H9 (cell line): ENCODE data around the gene TMEM132C. TPM values are rescaled to one million over a fixed set of nuclear protein-coding genes. Genes with fewer than 3 reads are reported as not detected.

Experiments used
- DNase-seq: peaks from one replicate; pipeline ENCODE4 v3.0.0-alpha.2; 2017
- H2AFZ ChIP-seq: one replicate; pipeline ENCODE4 v1.6.1; 2013; ENCODE audit warnings: mild to moderate bottlenecking, low read length, control low read depth, moderate library complexity
- H2AK5ac ChIP-seq: 2 replicates; pipeline ENCODE4 v1.6.1; 2013; ENCODE audit warnings: low read length, control low read depth, mixed read lengths; ENCODE audit not compliant: insufficient read length
- H2BK120ac ChIP-seq: one replicate; pipeline ENCODE4 v1.6.1; 2013; ENCODE audit warnings: low read depth, mild to moderate bottlenecking, low read length, control low read depth, inconsistent platforms; ENCODE audit not compliant: poor library complexity, severe bottlenecking
- H2BK12ac ChIP-seq: 2 replicates; pipeline ENCODE4 v1.6.1; 2013; ENCODE audit warnings: low read length, control low read depth, mixed read lengths, low read depth; ENCODE audit not compliant: insufficient read length
- H2BK15ac ChIP-seq: 2 replicates; pipeline ENCODE4 v1.6.1; 2013; ENCODE audit warnings: low read depth, low read length, control low read depth
- H2BK20ac ChIP-seq: one replicate; pipeline ENCODE4 v1.6.1; 2013; ENCODE audit warnings: low read depth, mild to moderate bottlenecking, low read length, control low read depth, inconsistent platforms; ENCODE audit not compliant: poor library complexity, severe bottlenecking
- H2BK5ac ChIP-seq: 2 replicates; pipeline ENCODE4 v1.6.1; 2013; ENCODE audit warnings: low read length, control low read depth, mixed read lengths; ENCODE audit not compliant: insufficient read length
- H3K14ac ChIP-seq: 2 replicates; pipeline ENCODE4 v1.6.1; 2013; ENCODE audit warnings: low read length, control low read depth; ENCODE audit not compliant: insufficient read depth
- H3K18ac ChIP-seq: 2 replicates; pipeline ENCODE4 v1.6.1; 2013; ENCODE audit warnings: low read depth, mild to moderate bottlenecking, mixed read lengths, low read length, control low read depth; ENCODE audit not compliant: insufficient read length
- H3K23ac ChIP-seq: 2 replicates; pipeline ENCODE4 v1.6.1; 2013; ENCODE audit warnings: low read length, control low read depth, mixed read lengths, low read depth; ENCODE audit not compliant: insufficient read length
- H3K23me2 ChIP-seq: 2 replicates; pipeline ENCODE4 v1.6.1; 2013; ENCODE audit warnings: low read depth, mild to moderate bottlenecking, mixed read lengths, low read length, control low read depth; ENCODE audit not compliant: insufficient read length, poor library complexity, severe bottlenecking
- H3K27ac ChIP-seq: 2 replicates; pipeline ENCODE4 v1.5.1; 2013; ENCODE audit warnings: low read length, control low read depth, mixed read lengths, low read depth; ENCODE audit not compliant: insufficient read length
- H3K27me3 ChIP-seq: 2 replicates; pipeline ENCODE4 v1.6.1; 2013; ENCODE audit warnings: low read length, control low read depth, inconsistent platforms; ENCODE audit not compliant: insufficient read depth
- H3K4ac ChIP-seq: 2 replicates; pipeline ENCODE4 v1.6.1; 2013; ENCODE audit warnings: low read depth, mild to moderate bottlenecking, control low read depth, inconsistent platforms, low read length, moderate library complexity
- H3K4me1 ChIP-seq: 2 replicates; pipeline ENCODE4 v1.6.1; 2013; ENCODE audit warnings: low read length, control low read depth, inconsistent platforms; ENCODE audit not compliant: insufficient read depth
- H3K4me2 ChIP-seq: 2 replicates; pipeline ENCODE4 v1.6.1; 2013; ENCODE audit warnings: low read length, control low read depth, mixed read lengths; ENCODE audit not compliant: insufficient read length, insufficient read depth
- H3K56ac ChIP-seq: 2 replicates; pipeline ENCODE4 v1.6.1; 2013; ENCODE audit warnings: low read depth, mild to moderate bottlenecking, mixed read lengths, low read length, control low read depth; ENCODE audit not compliant: insufficient read length
- H3K79me1 ChIP-seq: 2 replicates; pipeline ENCODE4 v1.6.1; 2013; ENCODE audit warnings: low read depth, mild to moderate bottlenecking, moderate library complexity, low read length, control low read depth, inconsistent platforms; ENCODE audit not compliant: insufficient read depth, poor library complexity, severe bottlenecking
- H3K79me2 ChIP-seq: 2 replicates; pipeline ENCODE4 v1.6.1; 2013; ENCODE audit warnings: low read length, control low read depth, inconsistent platforms; ENCODE audit not compliant: insufficient read depth
- H3K9ac ChIP-seq: 2 replicates; pipeline ENCODE4 v1.6.1; 2013; ENCODE audit warnings: low read length, control low read depth, mixed read lengths; ENCODE audit not compliant: insufficient read length; ENCODE audit errors: extremely low read depth
- H3K9me3 ChIP-seq: one replicate; pipeline ENCODE4 v1.6.1; 2013; ENCODE audit warnings: low read depth, low read length, inconsistent platforms; ENCODE audit not compliant: control insufficient read depth
- H3T11ph ChIP-seq: one replicate; pipeline ENCODE4 v1.6.1; 2013; ENCODE audit warnings: mild to moderate bottlenecking, low read length, control low read depth, inconsistent platforms
- H4K20me1 ChIP-seq: one replicate; pipeline ENCODE4 v1.6.1; 2013; ENCODE audit not compliant: control insufficient read depth, insufficient read length, insufficient read depth
- H4K5ac ChIP-seq: 2 replicates; pipeline ENCODE4 v1.6.1; 2013; ENCODE audit warnings: low read depth, mild to moderate bottlenecking, mixed read lengths, low read length, control low read depth; ENCODE audit not compliant: insufficient read length
- H4K8ac ChIP-seq: replicated peaks from 2 replicates; pipeline ENCODE4 v1.6.1; 2013; ENCODE audit warnings: low read length, control low read depth, mixed read lengths, low read depth; ENCODE audit not compliant: insufficient read length
- H4K91ac ChIP-seq: 2 replicates; pipeline ENCODE4 v1.6.1; 2013; ENCODE audit warnings: low read depth, mild to moderate bottlenecking, moderate library complexity, mixed read lengths, low read length, control low read depth; ENCODE audit not compliant: insufficient read length
- H3K27ac Mint-ChIP-seq, 3 experiments: 2 replicates in 2 of 3; 3 replicates in 1 of 3; pipeline ENCODE4 v1.8.0; 2020 to 2021; ENCODE audit warnings: mixed read lengths in 3 of 3, mild to moderate bottlenecking in 1 of 3, moderate library complexity in 1 of 3
- H3K27me3 Mint-ChIP-seq: 2 replicates; pipeline ENCODE4 v1.8.0; 2021; ENCODE audit warnings: low read depth, mild to moderate bottlenecking, moderate library complexity, mixed read lengths
- H3K36me3 Mint-ChIP-seq, 3 experiments: 2 replicates in 2 of 3; 3 replicates in 1 of 3; pipeline ENCODE4 v1.8.0; 2020 to 2021; ENCODE audit warnings: low read depth in 3 of 3, mixed read lengths in 3 of 3; ENCODE audit not compliant: insufficient read depth in 1 of 3
- H3K4me1 Mint-ChIP-seq, 2 experiments: 2 replicates each; pipeline ENCODE4 v1.8.0; 2020; ENCODE audit warnings: mixed read lengths in 2 of 2
- H3K4me3 Mint-ChIP-seq, 2 experiments: 2 replicates in 1 of 2; 3 replicates in 1 of 2; pipeline ENCODE4 v1.8.0; 2020 to 2021; ENCODE audit warnings: mild to moderate bottlenecking in 2 of 2, mixed read lengths in 2 of 2, moderate library complexity in 1 of 2
- H3K9me3 Mint-ChIP-seq, 2 experiments: 2 replicates in 1 of 2; 3 replicates in 1 of 2; pipeline ENCODE4 v1.8.0; 2020; ENCODE audit warnings: mild to moderate bottlenecking in 2 of 2, mixed read lengths in 2 of 2, moderate library complexity in 1 of 2
- CTCF ChIP-seq: fragments of 200-600 bp; sonication (generic); conservative IDR thresholded peaks from 3 replicates; pipeline ENCODE4 v1.8.0; 2021; ENCODE audit warnings: antibody characterized with exemption, mild to moderate bottlenecking
- WGBS: extraction: QIAGEN DNeasy Blood & Tissue Kit; methylation state at CpG from one replicate; pipeline ENCODE4 v1.1.7; 2013; ENCODE audit warnings: missing lambda C conversion rate, low lambda C conversion rate, mixed read lengths; ENCODE audit not compliant: insufficient read length; ENCODE audit errors: extremely low coverage; 5-methylcytosine and 5-hydroxymethylcytosine counted together
- total RNA-seq: library from RNA; stranded (reverse); gene quantifications from 2 replicates; pipeline ENCODE4 v1.2.1, GENCODE V29; 2021

Gene TMEM132C
- total RNA-seq, 1 experiment from 2014 or later, result 0.22 TPM

DNA sequence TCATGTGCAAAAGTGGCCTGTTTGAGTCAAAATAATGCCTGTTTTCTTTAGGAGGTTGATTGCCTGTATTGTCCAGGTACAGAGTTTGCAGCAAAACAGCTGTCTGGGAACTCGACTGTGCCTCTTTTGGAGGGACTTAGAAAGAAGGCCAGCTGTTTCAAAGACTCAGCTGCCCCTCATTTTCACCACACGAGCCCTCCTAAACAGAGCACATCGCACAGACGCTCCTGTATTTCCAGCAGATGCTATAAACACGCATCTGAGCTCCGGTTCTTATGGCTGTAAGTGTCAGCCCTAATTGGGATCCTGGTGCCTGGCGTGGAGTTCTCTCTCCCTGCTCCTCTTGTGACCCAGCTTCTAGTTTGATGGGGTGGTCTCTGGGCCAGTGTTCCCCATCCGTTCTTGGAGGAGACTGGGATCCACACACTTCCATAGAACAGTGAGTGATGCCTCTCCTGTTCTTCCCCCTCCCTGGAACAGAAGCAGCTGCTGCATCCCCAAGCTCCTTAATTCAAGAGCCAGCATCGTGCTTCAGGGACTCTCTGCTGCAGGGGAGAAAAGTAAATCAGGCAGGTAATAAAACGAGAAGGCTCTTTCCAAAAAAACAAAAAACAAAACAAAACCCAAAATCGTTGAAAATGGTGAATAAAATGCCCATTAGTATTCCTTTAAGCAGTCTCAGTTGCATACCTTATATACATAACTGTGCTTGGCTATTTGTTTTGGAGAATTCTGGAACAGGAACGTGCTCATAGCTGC, 287.8 kb downstream of the TMEM132C start:
- no CpG with 5 or more reads among the region's 12 CpGs for WGBS
- H3K36me3 Mint-ChIP-seq, result no peaks in the 10 kb centered on the region; a peak in 1 of 7 replicates
- H4K91ac ChIP-seq, result no peak overlapping the region
- no peaks in the 10 kb centered on the region for H3K9me3 ChIP-seq
- no peak overlapping the region for H2BK12ac ChIP-seq
- no peak overlapping the region for H4K5ac ChIP-seq
- H3K27ac ChIP-seq, result no peak overlapping the region
- no peak overlapping the region for H3K18ac ChIP-seq
- no peak overlapping the region for H2BK15ac ChIP-seq
- H3K14ac ChIP-seq, result no peak overlapping the region
- no peak overlapping the region for H3K9ac ChIP-seq
- TF ChIP-seq CTCF, result no peak
- no peak overlapping the region for H2AFZ ChIP-seq
- H3K23me2 ChIP-seq, result no peaks in the 10 kb centered on the region
- H2BK5ac ChIP-seq, result no peak overlapping the region
- no peak overlapping the region for H3K4me3 Mint-ChIP-seq
- no peak overlapping the region for H3K4ac ChIP-seq
- no peak for DNase-seq
- H3K9me3 Mint-ChIP-seq, result peaks cover 0 to 4% of the 10 kb centered on the region in 2 experiments; a peak in 2 of 5 replicates
- H3K56ac ChIP-seq, result no peak overlapping the region
- H3K4me2 ChIP-seq, result no peak overlapping the region
- H3K79me2 ChIP-seq, result no peaks in the 10 kb centered on the region
- H2BK20ac ChIP-seq, result no peak overlapping the region
- H3K27ac Mint-ChIP-seq, result no peak overlapping the region; a peak in 1 of 7 replicates
- H3K4me1 ChIP-seq, result 0 out of 2 replicates have a peak, but pooled peaks cover 3% of the 10 kb centered on the region
- no peak overlapping the region for H2AK5ac ChIP-seq
- H4K8ac ChIP-seq, result no peak overlapping the region
- H3K4me1 Mint-ChIP-seq, result peaks cover 22 to 32% of the 10 kb centered on the region in 2 experiments
- H2BK120ac ChIP-seq, result no peak overlapping the region
- no peaks in the 10 kb centered on the region for H4K20me1 ChIP-seq
- no peak overlapping the region for H3K23ac ChIP-seq
- H3K27me3 ChIP-seq, result no peaks in the 10 kb centered on the region
- H3K79me1 ChIP-seq, result no peaks in the 10 kb centered on the region
- peaks cover 79% of the 10 kb centered on the region for H3K27me3 Mint-ChIP-seq
- H3T11ph ChIP-seq, result no peak overlapping the region
